D721Med (cell line): ENCODE results near the gene RPS19BP1.
"Not testable (repeated sequence)": the region's sequence is repeated elsewhere in the genome, so short reads cannot be mapped to it uniquely, and the experiment has no call there.

Experiments used
- DNase-seq: peaks from one replicate; pipeline ENCODE4 v3.0.0; 2011; ENCODE audit warnings: low spot score; ENCODE audit not compliant: insufficient read length
- FAIRE-seq: peaks from 2 replicates; lab custom pipeline; 2011; peaks lifted over from hg19 to GRCh38; lab: Jason Lieb, UNC
- CTCF ChIP-seq: IDR thresholded peaks from 2 replicates; pipeline ENCODE4 v1.5.1; 2012; ENCODE audit warnings: mild to moderate bottlenecking, control low read depth; ENCODE audit not compliant: insufficient read depth; ENCODE audit errors: missing control alignments

The RPS19BP1 gene

GRCh38 chr22:39511226-39511625 lies 21.3 kb downstream of the RPS19BP1 start:
- FAIRE-seq, result no peak

DNA sequence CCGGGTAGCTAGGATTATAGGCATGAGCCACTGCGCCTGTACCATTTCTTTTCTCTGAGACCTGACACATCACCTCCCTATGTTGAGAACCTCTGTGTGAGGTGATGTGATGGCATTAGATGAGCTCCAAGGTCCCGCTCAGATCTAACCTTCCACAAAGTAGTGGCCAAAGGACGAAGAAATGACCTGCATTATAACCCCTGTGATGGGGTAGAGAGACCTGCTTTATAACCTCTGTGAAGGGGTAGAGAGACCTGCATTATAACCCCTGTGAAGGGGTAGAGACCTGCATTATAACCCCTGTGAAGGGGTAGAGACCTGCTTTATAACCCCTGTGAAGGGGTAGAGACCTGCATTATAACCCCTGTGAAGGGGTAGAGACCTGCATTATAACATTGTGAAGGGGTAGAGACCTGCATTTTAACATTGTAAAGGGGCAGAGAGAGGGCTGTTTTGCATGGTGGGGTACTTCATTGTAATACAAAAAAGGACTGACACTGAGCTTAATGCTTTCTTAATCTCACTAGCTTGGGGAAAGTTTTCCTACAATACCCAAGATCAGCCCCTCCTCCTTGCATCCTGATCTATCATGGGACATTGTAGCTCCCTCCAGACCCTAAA lies 21.9 kb downstream of the RPS19BP1 start:
- TF ChIP-seq CTCF, result no peak
- DNase-seq (no peak), FAIRE-seq (no peak)

More at GRCh38 chr22:39511226-39511625, 21.3 kb downstream of the RPS19BP1 start:
- DNase-seq, result no peak
- no peak for TF ChIP-seq CTCF

DNA sequence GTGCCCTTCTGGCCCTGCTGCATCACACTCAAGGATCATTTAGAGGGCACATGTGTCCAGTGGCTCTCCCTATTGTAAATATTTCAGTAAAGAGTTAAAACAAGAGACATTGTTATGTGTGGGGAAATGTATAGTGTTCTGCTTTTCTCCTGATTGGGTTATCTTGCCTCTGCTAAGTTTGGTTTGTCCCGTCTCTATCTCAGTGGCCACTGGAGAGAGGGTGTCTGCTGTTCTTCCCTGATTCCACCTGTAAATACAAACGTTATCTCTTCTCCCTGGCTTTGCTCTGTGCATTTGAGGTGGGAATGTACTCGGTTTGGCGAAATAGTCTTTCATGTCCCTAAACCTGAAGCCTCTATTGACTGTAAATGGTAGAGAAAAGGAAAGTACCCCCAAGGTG lies 24.2 kb downstream of the RPS19BP1 start:
- FAIRE-seq, result no peak
- no peak for DNase-seq
- TF ChIP-seq CTCF, result no peak

DNA sequence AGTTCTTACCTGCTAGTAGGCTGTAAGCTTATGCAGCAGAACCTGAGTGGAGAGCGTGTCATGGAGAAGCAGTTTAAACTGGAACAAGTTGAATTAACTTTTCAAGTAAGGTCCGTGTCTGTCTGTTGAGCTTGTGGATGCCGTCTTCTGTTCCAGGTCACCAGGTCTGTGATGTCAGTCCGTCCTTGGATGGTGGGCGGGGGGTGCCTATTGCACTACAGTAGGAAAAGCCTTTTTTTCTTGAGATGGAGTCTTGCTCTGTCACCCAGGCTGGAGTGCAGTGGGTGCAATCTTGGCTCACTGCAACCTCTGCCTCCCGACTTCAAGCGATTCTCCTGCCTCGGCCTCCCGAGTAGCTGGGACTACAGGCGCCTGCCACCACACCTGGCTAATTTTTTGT lies 25.5 kb downstream of the RPS19BP1 start:
- not testable (repeated sequence) for FAIRE-seq, DNase-seq

- no peak for TF ChIP-seq CTCF
- DNase-seq (no peak), FAIRE-seq (no peak)
These were observed 28.5 kb downstream of the RPS19BP1 start for GRCh38 chr22:39504071-39504470.

DNA sequence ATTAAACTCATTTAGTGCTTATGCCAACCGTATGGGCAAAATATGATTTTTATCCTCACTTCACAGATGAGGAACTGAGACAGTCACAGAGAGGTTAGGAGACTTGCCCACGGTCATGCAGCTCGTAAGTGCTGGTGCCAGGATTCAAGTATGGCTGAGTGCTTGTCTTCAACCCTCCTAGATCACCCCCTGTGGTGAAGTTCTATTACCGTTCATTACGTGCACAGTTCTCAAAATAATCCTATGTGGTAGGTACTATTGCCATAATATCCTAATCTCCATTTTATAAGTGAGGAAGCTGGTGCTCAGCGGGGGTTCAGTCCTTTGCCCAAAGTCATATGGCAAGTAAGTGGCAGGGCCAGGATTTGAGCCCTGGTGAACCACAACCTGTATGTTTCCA lies 28.9 kb downstream of the RPS19BP1 start:
- DNase-seq (no peak), FAIRE-seq (no peak)
- no peak for TF ChIP-seq CTCF

DNA sequence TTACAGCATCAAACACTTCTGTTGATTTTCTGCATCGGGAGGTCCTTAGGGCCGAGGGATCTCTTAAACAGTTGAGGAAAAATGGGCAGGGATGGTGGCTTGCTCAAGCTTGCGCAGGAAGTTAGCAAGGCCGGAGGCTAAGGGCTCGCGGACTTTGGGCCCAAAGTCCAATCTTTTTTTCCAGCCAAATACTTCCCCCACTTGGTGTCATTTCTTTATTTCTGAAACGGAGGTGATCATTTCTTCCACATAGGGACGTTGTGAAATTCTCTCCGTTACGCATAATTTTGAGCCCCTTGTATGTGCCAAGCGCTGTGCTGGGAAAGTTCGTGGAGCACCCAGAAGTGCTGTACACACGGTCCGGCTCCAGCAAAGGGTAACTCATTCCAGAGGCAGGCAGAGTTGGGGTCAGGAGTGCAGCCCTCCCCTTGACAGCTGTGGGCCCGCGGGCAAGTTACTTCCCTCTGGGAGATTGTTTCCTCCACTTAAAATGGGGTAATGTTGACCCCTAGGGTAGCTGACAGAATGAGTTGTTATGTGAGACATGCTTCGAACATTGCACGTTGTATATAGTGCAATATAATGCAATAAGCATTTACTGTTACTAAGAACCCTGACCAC lies 29.6 kb downstream of the RPS19BP1 start:
- no peak for TF ChIP-seq CTCF
- DNase-seq, result no peak
- no peak for FAIRE-seq
